Measurements from ENCODE around the gene RNF182.

The RNF182 gene

GRCh38 chr6:13918686-13919250 is 6.0 kb upstream of the RNF182 start:
- no peak for DNase-seq

- no peak for DNase-seq
Observed at GRCh38 chr6:13919861-13920260, 4.9 kb upstream of the RNF182 start.

- no peak for DNase-seq
Observed at GRCh38 chr6:13920552-13920951, 4.2 kb upstream of the RNF182 start.

- DNase-seq: no peak
Observed at GRCh38 chr6:13922750-13923149, 2.0 kb upstream of the RNF182 start.

GRCh38 chr6:13923527-13924145 is 1.1 kb upstream of the RNF182 start:
- DNase-seq: peak; percentile 90

- peak; percentile 68 for DNase-seq
Observed at GRCh38 chr6:13924146-13924948, 405 bp upstream of the RNF182 start.

GRCh38 chr6:13926378-13926777 is 1.6 kb downstream of the RNF182 start:
- no peak for DNase-seq

- DNase-seq: no peak
Observed at GRCh38 chr6:13927203-13927602, 2.5 kb downstream of the RNF182 start.

GRCh38 chr6:13929196-13929595 is 4.4 kb downstream of the RNF182 start:
- DNase-seq: no peak

GRCh38 chr6:13931797-13932402 is 7.1 kb downstream of the RNF182 start:
- no peak for DNase-seq

- DNase-seq: no peak
Observed at GRCh38 chr6:13932785-13933184, 8.0 kb downstream of the RNF182 start.

GRCh38 chr6:13934721-13935120 is 10.0 kb downstream of the RNF182 start:
- DNase-seq: no peak

GRCh38 chr6:13935190-13935880 is 10.6 kb downstream of the RNF182 start:
- peak; percentile 37 for DNase-seq

- peak; percentile 40 for DNase-seq
Observed at GRCh38 chr6:13935881-13936261, 11.1 kb downstream of the RNF182 start.

- DNase-seq: no peak
Observed at GRCh38 chr6:13941902-13942301, 17.1 kb downstream of the RNF182 start.

GRCh38 chr6:13943943-13944342 is 19.2 kb downstream of the RNF182 start:
- no peak for DNase-seq

GRCh38 chr6:13946506-13946905 is 21.8 kb downstream of the RNF182 start:
- DNase-seq: no peak

- no peak for DNase-seq
Observed at GRCh38 chr6:13947611-13948178, 22.9 kb downstream of the RNF182 start.

GRCh38 chr6:13952101-13952500 is 27.3 kb downstream of the RNF182 start:
- DNase-seq: no peak

GRCh38 chr6:13953061-13953705 is 28.4 kb downstream of the RNF182 start:
- peak; percentile 84 for DNase-seq

GRCh38 chr6:13965582-13966127 is 40.9 kb downstream of the RNF182 start:
- no peak for DNase-seq

- no peak for DNase-seq
Observed at GRCh38 chr6:13971303-13971702, 46.6 kb downstream of the RNF182 start.
